Astrocyte (in vitro differentiated cells and primary cell): ENCODE measurements around the gene MSS51. TPM values are rescaled to one million over a fixed set of nuclear protein-coding genes. Genes with fewer than 3 reads are reported as not detected.

ENCODE experiments used
- DNase-seq: peaks from one replicate; pipeline ENCODE4 v3.0.0-alpha.2; 2010; ENCODE audit warnings: low read depth
- FAIRE-seq: peaks from 2 replicates; lab custom pipeline; 2011; peaks lifted over from hg19 to GRCh38; lab: Jason Lieb, UNC
- H2AFZ ChIP-seq: 2 replicates; pipeline ENCODE4 v1.6.0; 2012; ENCODE audit warnings: low read depth, low read length, inconsistent platforms
- H3K27ac ChIP-seq: 2 replicates; pipeline ENCODE4 v1.5.1; 2011; ENCODE audit warnings: low read depth, low read length, inconsistent platforms
- H3K27me3 ChIP-seq: 2 replicates; pipeline ENCODE4 v1.6.0; 2011; ENCODE audit warnings: low read length, inconsistent platforms; ENCODE audit not compliant: insufficient read depth
- H3K36me3 ChIP-seq: 2 replicates; pipeline ENCODE4 v1.5.1; 2011; ENCODE audit warnings: low read length, inconsistent platforms; ENCODE audit not compliant: insufficient read depth
- H3K4me1 ChIP-seq: 2 replicates; pipeline ENCODE4 v1.5.1; 2011; ENCODE audit warnings: low read length, inconsistent platforms; ENCODE audit not compliant: insufficient read depth
- H3K4me2 ChIP-seq: 2 replicates; pipeline ENCODE4 v1.6.0; 2012; ENCODE audit warnings: low read length, inconsistent platforms
- H3K4me3 ChIP-seq: 2 replicates; pipeline ENCODE4 v1.5.1; 2011; ENCODE audit warnings: low read depth, mild to moderate bottlenecking, low read length, inconsistent platforms; ENCODE audit not compliant: insufficient read depth
- H3K79me2 ChIP-seq: 2 replicates; pipeline ENCODE4 v1.6.0; 2012; ENCODE audit warnings: mild to moderate bottlenecking, low read length, inconsistent platforms; ENCODE audit not compliant: insufficient read depth
- H3K9ac ChIP-seq: 2 replicates; pipeline ENCODE4 v1.6.0; 2012; ENCODE audit warnings: mild to moderate bottlenecking, low read length, inconsistent platforms
- H3K9me3 ChIP-seq: 2 replicates; pipeline ENCODE4 v1.5.1; 2012; ENCODE audit warnings: low read depth, mild to moderate bottlenecking, low read length, inconsistent platforms; ENCODE audit not compliant: insufficient read depth
- H4K20me1 ChIP-seq: 2 replicates; pipeline ENCODE4 v1.6.0; 2012; ENCODE audit warnings: low read length, inconsistent platforms; ENCODE audit not compliant: insufficient read depth
- H3K27ac Mint-ChIP-seq: one replicate; pipeline ENCODE4 v1.8.0; 2021; ENCODE audit warnings: mild to moderate bottlenecking, mixed read lengths; ENCODE audit not compliant: unreplicated experiment
- H3K27me3 Mint-ChIP-seq: one replicate; pipeline ENCODE4 v1.8.0; 2021; ENCODE audit warnings: low read depth, mixed read lengths; ENCODE audit not compliant: unreplicated experiment
- H3K36me3 Mint-ChIP-seq: one replicate; pipeline ENCODE4 v1.8.0; 2021; ENCODE audit warnings: low read depth, mixed read lengths; ENCODE audit not compliant: unreplicated experiment
- H3K4me1 Mint-ChIP-seq: one replicate; pipeline ENCODE4 v1.8.0; 2021; ENCODE audit warnings: low read depth, mixed read lengths; ENCODE audit not compliant: unreplicated experiment
- H3K4me3 Mint-ChIP-seq: one replicate; pipeline ENCODE4 v1.8.0; 2021; ENCODE audit warnings: mild to moderate bottlenecking, moderate library complexity, mixed read lengths; ENCODE audit not compliant: unreplicated experiment
- H3K9me3 Mint-ChIP-seq: one replicate; pipeline ENCODE4 v1.8.0; 2021; ENCODE audit warnings: mild to moderate bottlenecking, mixed read lengths; ENCODE audit not compliant: unreplicated experiment
- CTCF ChIP-seq: IDR thresholded peaks from 2 replicates; pipeline ENCODE4 v1.5.1; 2011; ENCODE audit warnings: low read depth, mild to moderate bottlenecking, inconsistent platforms, low read length, moderate library complexity; ENCODE audit not compliant: insufficient read depth
- EZH2 ChIP-seq: IDR thresholded peaks from 2 replicates; pipeline ENCODE4 v1.6.1; 2012; ENCODE audit warnings: mild to moderate bottlenecking, low read length, inconsistent platforms; ENCODE audit not compliant: insufficient read depth
- total RNA-seq: library from RNA; stranded (reverse); gene quantifications from 2 replicates; pipeline ENCODE4 v1.2.1, GENCODE V29; 2021

The MSS51 gene
- total RNA-seq, 1 donor from 2014 or later = 1.1 TPM

- no peak overlapping the region for H3K4me3 ChIP-seq
- H3K4me1 ChIP-seq = no peaks in the 10 kb centered on the region
- Mint-ChIP-seq H3K27ac (no peak overlapping the region), H3K27me3 (no peaks in the 10 kb centered on the region), H3K9me3 (no peaks in the 10 kb centered on the region), H3K36me3 (peaks cover 13% of the 10 kb centered on the region), H3K4me3 (no peak overlapping the region), H3K4me1 (no peaks in the 10 kb centered on the region)
- DNase-seq = no peak
- H3K27ac ChIP-seq = no peak overlapping the region
- H3K9me3 ChIP-seq = no peaks in the 10 kb centered on the region
- FAIRE-seq = no peak
- TF ChIP-seq EZH2 (no peak), CTCF (no peak)
- H3K79me2 ChIP-seq = no peaks in the 10 kb centered on the region
- H3K4me2 ChIP-seq = no peak overlapping the region
- H3K9ac ChIP-seq = no peak overlapping the region
- no peaks in the 10 kb centered on the region for H3K27me3 ChIP-seq
- no peak overlapping the region for H2AFZ ChIP-seq
- peaks cover 23% of the 10 kb centered on the region for H3K36me3 ChIP-seq
- H4K20me1 ChIP-seq = peaks cover 16% of the 10 kb centered on the region
Measured at GRCh38 chr10:73388228-73388627, 45.1 kb downstream of the MSS51 start.

DNA sequence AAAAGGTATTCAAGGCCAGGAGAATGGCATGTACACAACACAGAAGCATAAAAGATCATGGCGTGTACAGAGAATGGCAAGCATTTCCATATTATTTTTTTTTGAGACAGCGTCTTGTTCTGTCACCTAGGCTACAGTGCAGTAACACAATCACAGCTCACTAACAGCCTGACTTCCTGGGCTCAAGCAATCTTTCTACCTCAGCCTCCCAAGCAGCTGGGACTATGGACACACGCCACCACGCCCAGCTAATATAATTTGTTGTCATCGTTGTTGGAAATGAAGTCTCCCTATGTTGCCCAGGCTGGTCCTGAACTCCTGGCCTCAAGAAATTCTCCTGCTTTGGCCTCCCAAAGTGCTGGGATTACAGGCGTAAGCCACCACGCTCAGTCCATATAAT, 46.8 kb downstream of the MSS51 start:
- H3K4me3 Mint-ChIP-seq = no peak overlapping the region
- TF ChIP-seq EZH2 = no peak
- no peak for TF ChIP-seq CTCF
- no peak for FAIRE-seq
- H3K27ac ChIP-seq = no peak overlapping the region
- H3K36me3 ChIP-seq = peaks cover 33% of the 10 kb centered on the region
- no peaks in the 10 kb centered on the region for H3K4me1 ChIP-seq
- H3K9me3 ChIP-seq = no peaks in the 10 kb centered on the region
- H2AFZ ChIP-seq = no peak overlapping the region
- no peaks in the 10 kb centered on the region for H3K4me1 Mint-ChIP-seq
- no peak overlapping the region for H3K4me3 ChIP-seq
- H4K20me1 ChIP-seq = peaks cover 14% of the 10 kb centered on the region
- no peak for DNase-seq
- H3K4me2 ChIP-seq = no peak overlapping the region
- H3K27me3 ChIP-seq = no peaks in the 10 kb centered on the region
- no peak overlapping the region for H3K27ac Mint-ChIP-seq
- peaks cover 14% of the 10 kb centered on the region for H3K36me3 Mint-ChIP-seq
- no peaks in the 10 kb centered on the region for H3K9me3 Mint-ChIP-seq
- no peaks in the 10 kb centered on the region for H3K27me3 Mint-ChIP-seq
- no peak overlapping the region for H3K9ac ChIP-seq
- H3K79me2 ChIP-seq = no peaks in the 10 kb centered on the region

DNA sequence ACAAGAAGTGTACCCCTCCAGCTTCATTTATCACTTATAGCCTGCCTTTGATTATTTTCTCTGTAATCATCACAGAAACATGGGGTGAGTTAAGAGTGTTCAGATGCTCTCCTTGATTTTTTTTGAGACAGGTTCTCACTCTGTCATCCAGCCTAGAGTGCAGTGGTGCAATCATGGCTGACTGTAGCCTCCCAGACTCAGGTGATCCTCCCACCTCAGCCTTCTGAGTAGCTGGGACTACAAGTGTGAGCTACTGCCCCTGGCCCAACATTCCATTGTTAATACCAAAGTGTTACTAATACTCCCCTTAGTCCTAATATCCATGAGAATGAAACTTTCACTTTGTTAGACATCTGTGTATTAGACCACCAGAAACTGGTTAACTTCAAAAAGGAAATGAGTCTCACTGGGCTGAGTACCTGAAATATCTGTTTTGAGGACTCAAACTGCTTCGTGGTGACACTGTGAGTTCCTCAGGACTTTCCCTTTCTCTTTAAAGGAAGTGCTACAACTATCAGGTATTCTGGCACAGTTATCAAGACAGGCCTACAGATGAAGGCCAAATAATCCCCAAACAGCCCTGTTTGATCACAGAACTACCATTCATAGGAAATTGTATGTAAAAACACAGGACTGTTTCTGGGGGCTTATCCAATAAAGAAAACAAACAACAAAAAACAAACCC, 54.2 kb downstream of the MSS51 start:
- no peaks in the 10 kb centered on the region for H3K4me1 Mint-ChIP-seq
- no peaks in the 10 kb centered on the region for H4K20me1 ChIP-seq
- FAIRE-seq (no peak), DNase-seq (no peak)
- H3K4me3 ChIP-seq = no peak overlapping the region
- H3K27me3 Mint-ChIP-seq = no peaks in the 10 kb centered on the region
- H2AFZ ChIP-seq = no peak overlapping the region
- H3K27ac ChIP-seq = no peak overlapping the region
- no peak overlapping the region for H3K4me2 ChIP-seq
- H3K9me3 Mint-ChIP-seq = no peaks in the 10 kb centered on the region
- H3K79me2 ChIP-seq = no peaks in the 10 kb centered on the region
- H3K9ac ChIP-seq = no peak overlapping the region
- no peaks in the 10 kb centered on the region for H3K4me1 ChIP-seq
- TF ChIP-seq EZH2 (no peak), CTCF (no peak)
- H3K9me3 ChIP-seq = no peaks in the 10 kb centered on the region
- no peak overlapping the region for H3K4me3 Mint-ChIP-seq
- H3K27ac Mint-ChIP-seq = no peak overlapping the region
- no peaks in the 10 kb centered on the region for H3K27me3 ChIP-seq
- peaks cover 15% of the 10 kb centered on the region for H3K36me3 Mint-ChIP-seq
- peaks cover 50% of the 10 kb centered on the region for H3K36me3 ChIP-seq
